Sigmoid colon (tissue), 4 donors: ENCODE data around the gene PTPN21.

Source experiments
- CTCF ChIP-seq, 4 experiments: fragments of 450-650 bp in 3 of 4; fragments of 200-600 bp in 1 of 4; IDR thresholded peaks; one replicate each; pipeline ENCODE4 v1.5.1; 2016 to 2019; ENCODE audit warnings: antibody characterized with exemption in 4 of 4, mild to moderate bottlenecking in 3 of 4, moderate library complexity in 2 of 4
- EP300 ChIP-seq, 4 donors: sonication (generic); formaldehyde crosslinking; IDR thresholded peaks; one replicate each; pipeline ENCODE4 v1.6.1; 2017; ENCODE audit warnings: antibody characterized with exemption in 4 of 4

GRCh38 chr14:88417594-88417993, 137.2 kb downstream of the PTPN21 start:
- TF ChIP-seq CTCF (IDR thresholded peaks at IDR 0.05) (no peak), EP300 (IDR thresholded peaks at IDR 0.05) (no peak)
